ENCODE data around the gene USP36.

USP36 gene

DNA sequence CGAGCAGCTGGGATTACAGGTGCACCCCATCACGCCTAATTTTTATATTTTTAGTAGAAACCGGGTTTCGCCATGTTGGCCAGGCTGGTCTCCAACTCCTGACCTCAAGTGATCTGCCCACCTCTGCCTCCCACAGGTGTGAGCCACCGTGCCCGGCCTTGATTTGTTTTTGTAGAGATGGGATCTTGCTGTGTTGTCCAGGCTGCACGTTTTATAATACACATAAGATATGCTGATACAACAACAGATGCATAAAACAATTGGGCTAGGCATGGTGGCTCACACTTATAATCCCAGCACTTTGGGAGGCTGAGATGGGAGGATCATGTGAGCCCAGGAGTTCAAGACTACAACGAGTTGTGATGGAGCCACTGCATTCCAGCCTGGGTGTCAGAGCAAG, 6.0 kb downstream of the USP36 start:
- TF ChIP-seq TAF1 (IDR thresholded peaks at IDR 0.05; ENCODE audit: low read depth) (no peak), EP300 (IDR thresholded peaks at IDR 0.05; ENCODE audit: borderline replicate concordance) (no peak), CEBPB (IDR thresholded peaks at IDR 0.05) (no peak), ZBTB7A (IDR thresholded peaks at IDR 0.05; ENCODE audit: low read depth) (no peak), EGR1 (IDR thresholded peaks at IDR 0.05) (no peak), TEAD4 (IDR thresholded peaks at IDR 0.05) (no peak), RAD21 (IDR thresholded peaks at IDR 0.05; ENCODE audit: low read depth) (no peak), YY1 (IDR thresholded peaks at IDR 0.05; ENCODE audit: low read depth) (no peak), CREB1 (IDR thresholded peaks at IDR 0.05; ENCODE audit: low read depth) (no peak), FOXM1 (IDR thresholded peaks at IDR 0.05; ENCODE audit: borderline replicate concordance, low read depth) (no peak), NFIC (IDR thresholded peaks at IDR 0.05) (no peak), TCF12 (IDR thresholded peaks at IDR 0.05; ENCODE audit: low read depth) (no peak)
- TF ChIP-seq, protein P1, sequence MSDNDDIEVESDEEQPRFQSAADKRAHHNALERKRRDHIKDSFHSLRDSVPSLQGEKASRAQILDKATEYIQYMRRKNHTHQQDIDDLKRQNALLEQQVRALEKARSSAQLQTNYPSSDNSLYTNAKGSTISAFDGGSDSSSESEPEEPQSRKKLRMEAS (IDR thresholded peaks at IDR 0.05), result no peak
- TF ChIP-seq, protein P2, sequence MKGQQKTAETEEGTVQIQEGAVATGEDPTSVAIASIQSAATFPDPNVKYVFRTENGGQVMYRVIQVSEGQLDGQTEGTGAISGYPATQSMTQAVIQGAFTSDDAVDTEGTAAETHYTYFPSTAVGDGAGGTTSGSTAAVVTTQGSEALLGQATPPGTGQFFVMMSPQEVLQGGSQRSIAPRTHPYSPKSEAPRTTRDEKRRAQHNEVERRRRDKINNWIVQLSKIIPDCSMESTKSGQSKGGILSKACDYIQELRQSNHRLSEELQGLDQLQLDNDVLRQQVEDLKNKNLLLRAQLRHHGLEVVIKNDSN (IDR thresholded peaks at IDR 0.05), result no peak
- TF ChIP-seq, protein P3, sequence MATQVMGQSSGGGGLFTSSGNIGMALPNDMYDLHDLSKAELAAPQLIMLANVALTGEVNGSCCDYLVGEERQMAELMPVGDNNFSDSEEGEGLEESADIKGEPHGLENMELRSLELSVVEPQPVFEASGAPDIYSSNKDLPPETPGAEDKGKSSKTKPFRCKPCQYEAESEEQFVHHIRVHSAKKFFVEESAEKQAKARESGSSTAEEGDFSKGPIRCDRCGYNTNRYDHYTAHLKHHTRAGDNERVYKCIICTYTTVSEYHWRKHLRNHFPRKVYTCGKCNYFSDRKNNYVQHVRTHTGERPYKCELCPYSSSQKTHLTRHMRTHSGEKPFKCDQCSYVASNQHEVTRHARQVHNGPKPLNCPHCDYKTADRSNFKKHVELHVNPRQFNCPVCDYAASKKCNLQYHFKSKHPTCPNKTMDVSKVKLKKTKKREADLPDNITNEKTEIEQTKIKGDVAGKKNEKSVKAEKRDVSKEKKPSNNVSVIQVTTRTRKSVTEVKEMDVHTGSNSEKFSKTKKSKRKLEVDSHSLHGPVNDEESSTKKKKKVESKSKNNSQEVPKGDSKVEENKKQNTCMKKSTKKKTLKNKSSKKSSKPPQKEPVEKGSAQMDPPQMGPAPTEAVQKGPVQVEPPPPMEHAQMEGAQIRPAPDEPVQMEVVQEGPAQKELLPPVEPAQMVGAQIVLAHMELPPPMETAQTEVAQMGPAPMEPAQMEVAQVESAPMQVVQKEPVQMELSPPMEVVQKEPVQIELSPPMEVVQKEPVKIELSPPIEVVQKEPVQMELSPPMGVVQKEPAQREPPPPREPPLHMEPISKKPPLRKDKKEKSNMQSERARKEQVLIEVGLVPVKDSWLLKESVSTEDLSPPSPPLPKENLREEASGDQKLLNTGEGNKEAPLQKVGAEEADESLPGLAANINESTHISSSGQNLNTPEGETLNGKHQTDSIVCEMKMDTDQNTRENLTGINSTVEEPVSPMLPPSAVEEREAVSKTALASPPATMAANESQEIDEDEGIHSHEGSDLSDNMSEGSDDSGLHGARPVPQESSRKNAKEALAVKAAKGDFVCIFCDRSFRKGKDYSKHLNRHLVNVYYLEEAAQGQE (IDR thresholded peaks at IDR 0.05; ENCODE audit: low read depth), result no peak

DNA sequence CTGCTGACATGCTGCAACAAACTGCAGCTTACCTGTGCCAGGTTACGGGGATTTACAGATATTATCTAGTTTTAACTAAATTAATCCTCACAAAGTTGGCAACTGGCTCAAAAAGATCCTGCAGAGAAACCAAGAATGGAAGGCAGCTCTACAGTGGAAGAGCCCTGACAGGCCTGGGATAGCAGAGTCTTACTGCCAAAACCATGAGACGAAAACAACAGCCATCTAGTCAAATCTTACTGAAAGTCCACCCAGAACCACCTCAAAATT, 8.1 kb downstream of the USP36 start:
- TF ChIP-seq, protein P1 (IDR thresholded peaks at IDR 0.05), result no peak
- TF ChIP-seq TCF12 (IDR thresholded peaks at IDR 0.05; ENCODE audit: low read depth) (no peak), CREB1 (IDR thresholded peaks at IDR 0.05; ENCODE audit: low read depth) (no peak), NFIC (IDR thresholded peaks at IDR 0.05) (no peak), FOXM1 (IDR thresholded peaks at IDR 0.05; ENCODE audit: borderline replicate concordance, low read depth) (no peak), YY1 (IDR thresholded peaks at IDR 0.05; ENCODE audit: low read depth) (no peak), RAD21 (IDR thresholded peaks at IDR 0.05; ENCODE audit: low read depth) (no peak), CEBPB (IDR thresholded peaks at IDR 0.05) (no peak), TAF1 (IDR thresholded peaks at IDR 0.05; ENCODE audit: low read depth) (no peak), EGR1 (IDR thresholded peaks at IDR 0.05) (no peak), EP300 (IDR thresholded peaks at IDR 0.05; ENCODE audit: borderline replicate concordance) (no peak), ZBTB7A (IDR thresholded peaks at IDR 0.05; ENCODE audit: low read depth) (no peak), TEAD4 (IDR thresholded peaks at IDR 0.05) (no peak)
- TF ChIP-seq, protein P3 (IDR thresholded peaks at IDR 0.05; ENCODE audit: low read depth), result no peak
- TF ChIP-seq, protein P2 (IDR thresholded peaks at IDR 0.05), result no peak

DNA sequence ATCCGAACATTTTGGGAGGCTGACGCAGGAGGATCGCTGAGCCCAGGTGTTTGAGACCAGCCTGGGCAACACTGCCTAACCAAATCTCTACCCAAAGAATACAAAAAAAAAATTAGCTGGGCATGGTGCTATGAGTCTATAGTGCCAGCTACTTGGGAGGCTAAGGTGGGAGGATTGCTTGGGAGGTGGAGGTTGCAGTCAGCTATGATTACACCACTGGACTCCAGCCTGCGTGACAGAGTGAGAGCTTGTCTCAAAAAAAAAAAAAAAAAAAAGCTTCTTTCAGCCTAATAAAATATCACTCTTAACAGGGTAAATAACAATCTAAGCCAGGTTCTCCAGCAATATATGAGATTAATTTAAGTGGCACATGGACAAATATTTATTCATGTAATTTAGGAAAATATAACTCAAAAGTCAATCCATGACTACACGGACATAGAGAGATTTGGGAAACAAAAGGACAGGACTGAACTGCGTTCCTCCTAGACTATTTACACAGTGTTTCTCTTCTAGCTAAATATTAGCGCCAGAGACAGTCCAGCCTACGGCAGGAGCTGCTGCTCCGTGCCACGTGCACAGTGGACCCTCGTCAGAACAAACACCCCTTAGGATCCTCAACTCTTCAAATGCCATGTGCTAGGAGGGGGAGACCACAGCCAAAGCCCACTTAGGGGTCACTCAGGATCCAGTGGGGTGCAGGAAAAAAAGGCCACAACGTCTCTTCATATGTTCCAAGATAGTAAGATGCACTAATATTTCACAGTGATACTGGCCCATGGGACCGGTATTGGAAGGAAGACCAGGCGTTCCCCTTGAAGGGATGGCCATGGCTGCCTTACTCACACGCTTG, 8.7 kb downstream of the USP36 start:
- TF ChIP-seq TEAD4 (IDR thresholded peaks at IDR 0.05) (no peak), FOXM1 (IDR thresholded peaks at IDR 0.05; ENCODE audit: borderline replicate concordance, low read depth) (no peak), YY1 (IDR thresholded peaks at IDR 0.05; ENCODE audit: low read depth) (no peak), CEBPB (IDR thresholded peaks at IDR 0.05) (no peak), TCF12 (IDR thresholded peaks at IDR 0.05; ENCODE audit: low read depth) (no peak), ZBTB7A (IDR thresholded peaks at IDR 0.05; ENCODE audit: low read depth) (no peak), TAF1 (IDR thresholded peaks at IDR 0.05; ENCODE audit: low read depth) (no peak), EGR1 (IDR thresholded peaks at IDR 0.05) (no peak), EP300 (IDR thresholded peaks at IDR 0.05; ENCODE audit: borderline replicate concordance) (no peak), CREB1 (IDR thresholded peaks at IDR 0.05; ENCODE audit: low read depth) (no peak), RAD21 (IDR thresholded peaks at IDR 0.05; ENCODE audit: low read depth) (no peak), NFIC (IDR thresholded peaks at IDR 0.05) (no peak)
- TF ChIP-seq, protein P2 (IDR thresholded peaks at IDR 0.05), result no peak
- TF ChIP-seq, protein P1 (IDR thresholded peaks at IDR 0.05), result no peak
- TF ChIP-seq, protein P3 (IDR thresholded peaks at IDR 0.05; ENCODE audit: low read depth), result no peak

Measured in Ishikawa (cell line).